Measurements from ENCODE around the gene C4orf50.
A peak's percentile ranks its signal among the peaks of the same experiment; 100 is the strongest.
"Not testable (repeated sequence)": the region's sequence is repeated elsewhere in the genome, so short reads cannot be mapped to it uniquely, and the experiment has no call there.

Gene C4orf50

GRCh38 chr4:6017800-6018199 lies 431 bp downstream of the C4orf50 start:
- DNase-seq (ENCODE audit: low read depth in 1 of 2, low spot score in 1 of 2) = no peak

- no peak for DNase-seq (ENCODE audit: low read depth in 1 of 2, low spot score in 1 of 2)
Measured at GRCh38 chr4:6017030-6017429, 1.2 kb downstream of the C4orf50 start.

GRCh38 chr4:6013564-6013963 lies 4.7 kb downstream of the C4orf50 start:
- DNase-seq (ENCODE audit: low read depth in 1 of 2, low spot score in 1 of 2) = no peak

GRCh38 chr4:6012200-6012599 lies 6.0 kb downstream of the C4orf50 start:
- DNase-seq (ENCODE audit: low read depth in 1 of 2, low spot score in 1 of 2) = no peak

GRCh38 chr4:6011686-6012085 lies 6.5 kb downstream of the C4orf50 start:
- no peak for DNase-seq (ENCODE audit: low read depth in 1 of 2, low spot score in 1 of 2)

- DNase-seq (ENCODE audit: low read depth in 1 of 2, low spot score in 1 of 2) = no peak
Measured at GRCh38 chr4:6011271-6011671, 7.0 kb downstream of the C4orf50 start.

GRCh38 chr4:6010789-6011188 lies 7.4 kb downstream of the C4orf50 start:
- no peak for DNase-seq (ENCODE audit: low read depth in 1 of 2, low spot score in 1 of 2)

- DNase-seq (ENCODE audit: low read depth in 1 of 2, low spot score in 1 of 2) = no peak
Measured at GRCh38 chr4:6009452-6009851, 8.8 kb downstream of the C4orf50 start.

GRCh38 chr4:6008766-6009385 lies 9.4 kb downstream of the C4orf50 start:
- no peak for DNase-seq (ENCODE audit: low read depth in 1 of 2, low spot score in 1 of 2)

GRCh38 chr4:6008092-6008551 lies 10.1 kb downstream of the C4orf50 start:
- no peak for DNase-seq (ENCODE audit: low read depth in 1 of 2, low spot score in 1 of 2)

GRCh38 chr4:6005175-6005574 lies 13.1 kb downstream of the C4orf50 start:
- no peak for DNase-seq (ENCODE audit: low read depth in 1 of 2, low spot score in 1 of 2)

GRCh38 chr4:6003485-6003884 lies 14.7 kb downstream of the C4orf50 start:
- DNase-seq (ENCODE audit: low read depth in 1 of 2, low spot score in 1 of 2) = not testable (repeated sequence)

GRCh38 chr4:6002926-6003325 lies 15.3 kb downstream of the C4orf50 start:
- no peak for DNase-seq (ENCODE audit: low read depth in 1 of 2, low spot score in 1 of 2)

GRCh38 chr4:6002492-6002833 lies 15.8 kb downstream of the C4orf50 start:
- no peak for DNase-seq (ENCODE audit: low read depth in 1 of 2, low spot score in 1 of 2)

- no peak for DNase-seq (ENCODE audit: low read depth in 1 of 2, low spot score in 1 of 2)
Measured at GRCh38 chr4:6001680-6002491, 16.3 kb downstream of the C4orf50 start.

- no peak for DNase-seq (ENCODE audit: low read depth in 1 of 2, low spot score in 1 of 2)
Measured at GRCh38 chr4:5999830-6000365, 18.3 kb downstream of the C4orf50 start.

GRCh38 chr4:5999356-5999755 lies 18.9 kb downstream of the C4orf50 start:
- DNase-seq (ENCODE audit: low read depth in 1 of 2, low spot score in 1 of 2) = no peak

GRCh38 chr4:5998333-5998936 lies 19.8 kb downstream of the C4orf50 start:
- peak; percentile 1 to 22 for DNase-seq (ENCODE audit: low read depth in 1 of 2, low spot score in 1 of 2)

GRCh38 chr4:5996641-5997040 lies 21.6 kb downstream of the C4orf50 start:
- DNase-seq (ENCODE audit: low read depth in 1 of 2, low spot score in 1 of 2) = no peak

- DNase-seq (ENCODE audit: low read depth in 1 of 2, low spot score in 1 of 2) = no peak
Measured at GRCh38 chr4:5995901-5996623, 22.2 kb downstream of the C4orf50 start.
